GM21723 (cell line): ENCODE results near the gene UST.
A peak's percentile ranks its signal among the peaks of the same experiment; 100 is the strongest.

ENCODE experiments used
- ATAC-seq: cut with Tn5 transposase; IDR thresholded peaks from one replicate; pipeline ENCODE4 v1.9.1; 2021; ENCODE audit warnings: mild to moderate bottlenecking, moderate library complexity; ENCODE audit not compliant: unreplicated experiment

The UST gene

GRCh38 chr6:149053848-149054558 is 307.2 kb downstream of the UST start:
- ATAC-seq: no peak

DNA sequence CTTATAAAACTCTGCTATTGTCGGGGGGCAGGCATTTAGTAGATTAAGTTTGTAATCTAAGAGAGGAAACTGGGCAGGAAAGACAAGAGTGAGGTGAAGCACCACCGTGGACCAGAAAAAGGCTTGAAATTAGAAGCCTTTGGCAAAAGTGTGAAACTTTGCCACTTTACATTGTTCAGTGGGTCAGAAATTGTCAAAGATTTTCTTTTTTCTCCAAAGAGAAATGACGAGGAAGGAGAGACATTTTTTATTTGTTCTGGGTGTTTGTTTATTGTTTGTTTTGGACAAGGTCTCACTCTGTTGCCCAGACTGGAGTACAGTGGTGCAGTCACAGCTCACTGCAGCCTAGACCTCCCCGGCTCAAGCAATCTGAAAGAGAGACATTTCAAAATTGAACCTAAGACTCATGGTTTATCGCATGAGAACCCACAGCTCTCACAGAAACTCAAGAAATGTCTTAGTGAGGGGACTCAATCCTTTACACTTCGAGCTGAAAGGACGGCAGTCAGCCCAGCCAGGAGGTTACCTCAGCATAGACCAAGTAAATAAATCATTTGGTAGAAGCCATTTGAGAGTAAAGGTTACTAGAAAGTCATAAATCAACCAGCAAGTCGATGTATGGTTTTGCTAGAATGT is 307.8 kb downstream of the UST start:
- peak; percentile 87 for ATAC-seq

DNA sequence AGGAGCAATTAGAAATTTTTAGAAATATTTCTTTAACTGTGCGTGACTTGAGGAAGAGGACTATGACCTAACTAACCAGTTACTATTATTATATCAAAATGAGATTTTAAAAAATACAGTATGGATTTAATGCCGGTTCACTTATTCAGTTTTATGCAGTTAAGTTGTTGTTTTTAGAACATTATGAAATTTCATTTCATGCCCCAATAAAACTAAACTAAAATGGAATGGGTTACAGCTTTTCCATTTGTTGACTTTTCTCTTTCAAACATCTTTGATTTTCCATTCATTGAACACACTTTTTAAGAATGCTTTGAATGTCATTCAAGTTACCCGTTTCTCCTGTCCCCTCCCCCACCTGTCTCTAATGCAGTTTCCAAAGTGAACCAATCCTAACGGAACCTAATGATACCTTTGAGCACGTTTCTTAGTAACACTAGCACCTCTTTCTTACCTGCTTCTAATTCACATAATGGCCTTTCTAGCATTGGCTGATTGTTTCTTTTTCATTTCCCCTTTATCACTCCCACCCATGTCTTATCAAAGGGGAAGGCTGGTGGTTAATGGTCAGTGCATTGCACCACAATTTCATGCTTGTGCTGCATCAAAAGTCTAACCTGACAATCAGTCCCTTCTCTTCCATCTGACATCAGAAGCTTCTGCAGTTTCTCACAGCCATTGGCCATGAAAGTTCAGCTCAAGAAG is 308.5 kb downstream of the UST start:
- peak; percentile 2 for ATAC-seq

DNA sequence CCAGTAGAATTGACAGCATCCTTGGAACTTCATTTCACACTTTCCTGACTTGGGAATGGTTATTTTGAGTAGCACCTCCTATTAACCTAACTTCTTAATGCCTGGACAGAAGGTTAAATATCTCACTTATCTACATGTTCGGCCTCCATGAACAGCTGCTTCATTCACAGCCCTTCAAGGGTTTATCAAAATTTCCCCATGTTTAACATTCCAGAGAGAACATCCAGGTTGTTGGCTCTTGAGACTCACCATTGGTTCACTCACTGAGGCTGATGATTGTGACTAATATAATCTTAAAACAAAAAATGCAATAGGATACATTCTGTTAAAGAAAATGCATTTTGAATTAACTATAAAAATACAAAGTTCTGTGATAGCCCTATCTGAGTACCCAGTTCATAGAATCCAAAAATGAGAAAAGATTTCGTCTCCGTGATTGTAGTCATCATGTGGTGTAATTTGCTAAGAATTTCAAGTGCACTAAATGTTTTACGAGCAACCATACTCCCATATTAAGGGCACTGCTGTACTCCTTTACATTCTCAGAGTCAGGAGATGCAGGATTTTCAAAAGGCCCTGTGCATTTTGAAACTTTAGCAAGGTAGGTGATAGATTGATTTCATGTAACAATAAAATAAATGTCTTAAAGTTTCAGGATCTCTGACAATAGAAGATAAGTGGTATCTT is 310.1 kb downstream of the UST start:
- no peak for ATAC-seq

GRCh38 chr6:149057464-149057840 is 310.6 kb downstream of the UST start:
- no peak for ATAC-seq

GRCh38 chr6:149059557-149059956 is 312.7 kb downstream of the UST start:
- ATAC-seq: no peak

GRCh38 chr6:149060300-149060984 is 313.6 kb downstream of the UST start:
- peak; percentile 85 for ATAC-seq

GRCh38 chr6:149060985-149061760 is 314.3 kb downstream of the UST start:
- no peak for ATAC-seq

DNA sequence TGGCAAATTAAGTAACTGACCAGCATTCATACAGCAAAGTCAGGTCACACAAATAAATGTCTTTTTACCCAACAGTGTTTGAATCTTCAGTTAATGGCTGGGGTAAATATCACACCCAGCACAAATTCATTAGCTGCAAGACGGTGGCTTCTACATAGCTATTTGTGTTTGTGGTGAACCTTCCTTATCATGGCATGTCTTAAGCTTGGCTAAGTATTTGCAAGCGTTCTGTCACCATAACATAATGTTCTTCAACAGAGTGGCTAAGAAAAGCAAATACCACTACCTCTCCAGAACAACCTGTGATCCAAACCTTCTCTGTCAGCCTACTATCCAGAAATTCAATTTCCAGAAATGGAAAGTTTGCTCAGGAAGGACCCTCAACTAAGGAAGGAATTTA is 315.1 kb downstream of the UST start:
- ATAC-seq: no peak

GRCh38 chr6:149062653-149063348 is 316.0 kb downstream of the UST start:
- no peak for ATAC-seq

DNA sequence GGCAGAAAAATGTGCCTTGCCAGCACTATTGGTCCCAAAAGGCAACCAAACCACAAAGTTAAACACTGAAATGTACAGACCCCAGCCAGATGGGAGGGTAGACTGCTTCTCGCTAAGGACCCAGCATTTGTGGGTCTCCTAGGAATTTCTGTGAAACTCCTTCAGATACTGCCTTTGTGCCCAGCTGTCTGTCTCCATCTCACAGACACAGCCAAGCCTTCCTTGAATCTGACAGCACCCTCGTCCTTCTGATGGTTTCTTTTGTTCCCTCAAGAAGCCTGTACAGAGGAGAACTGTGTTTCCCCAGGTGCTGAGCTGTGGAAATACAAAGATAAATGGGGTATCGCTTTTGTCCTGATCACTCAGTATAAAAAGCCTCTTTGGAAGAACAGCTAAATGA is 316.6 kb downstream of the UST start:
- ATAC-seq: no peak

DNA sequence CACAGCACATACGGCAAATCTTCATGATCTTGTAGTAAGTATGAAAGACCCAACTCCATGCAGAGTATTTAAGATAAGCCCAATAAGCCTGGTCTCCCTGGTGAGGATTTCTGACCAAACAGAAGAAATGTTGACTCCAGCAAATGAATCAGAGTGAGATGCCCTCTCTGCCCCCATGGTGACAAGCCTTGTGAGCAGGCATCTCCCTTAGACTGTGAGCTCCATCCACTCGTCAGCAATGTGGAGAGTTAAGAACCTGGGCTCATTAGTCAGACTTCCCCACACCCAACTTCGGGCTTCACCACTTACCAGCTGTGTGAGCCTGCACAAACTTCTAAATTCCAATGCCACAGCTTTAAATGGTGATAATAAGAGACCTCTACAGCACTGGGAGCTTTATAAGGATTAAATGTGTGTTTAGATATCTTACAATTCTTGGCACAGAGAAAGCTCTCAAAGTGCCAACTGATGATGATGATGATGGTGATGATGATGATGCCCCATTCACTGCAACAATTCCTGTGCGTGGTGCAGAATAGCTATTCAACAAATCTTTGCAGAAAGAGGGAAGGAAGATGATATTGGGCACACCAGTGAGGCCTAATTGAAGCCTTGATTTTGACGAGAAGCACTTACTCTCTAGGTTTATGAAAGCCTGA is 317.3 kb downstream of the UST start:
- ATAC-seq: no peak

GRCh38 chr6:149064660-149065015 is 317.8 kb downstream of the UST start:
- no peak for ATAC-seq

GRCh38 chr6:149065121-149065520 is 318.3 kb downstream of the UST start:
- no peak for ATAC-seq

DNA sequence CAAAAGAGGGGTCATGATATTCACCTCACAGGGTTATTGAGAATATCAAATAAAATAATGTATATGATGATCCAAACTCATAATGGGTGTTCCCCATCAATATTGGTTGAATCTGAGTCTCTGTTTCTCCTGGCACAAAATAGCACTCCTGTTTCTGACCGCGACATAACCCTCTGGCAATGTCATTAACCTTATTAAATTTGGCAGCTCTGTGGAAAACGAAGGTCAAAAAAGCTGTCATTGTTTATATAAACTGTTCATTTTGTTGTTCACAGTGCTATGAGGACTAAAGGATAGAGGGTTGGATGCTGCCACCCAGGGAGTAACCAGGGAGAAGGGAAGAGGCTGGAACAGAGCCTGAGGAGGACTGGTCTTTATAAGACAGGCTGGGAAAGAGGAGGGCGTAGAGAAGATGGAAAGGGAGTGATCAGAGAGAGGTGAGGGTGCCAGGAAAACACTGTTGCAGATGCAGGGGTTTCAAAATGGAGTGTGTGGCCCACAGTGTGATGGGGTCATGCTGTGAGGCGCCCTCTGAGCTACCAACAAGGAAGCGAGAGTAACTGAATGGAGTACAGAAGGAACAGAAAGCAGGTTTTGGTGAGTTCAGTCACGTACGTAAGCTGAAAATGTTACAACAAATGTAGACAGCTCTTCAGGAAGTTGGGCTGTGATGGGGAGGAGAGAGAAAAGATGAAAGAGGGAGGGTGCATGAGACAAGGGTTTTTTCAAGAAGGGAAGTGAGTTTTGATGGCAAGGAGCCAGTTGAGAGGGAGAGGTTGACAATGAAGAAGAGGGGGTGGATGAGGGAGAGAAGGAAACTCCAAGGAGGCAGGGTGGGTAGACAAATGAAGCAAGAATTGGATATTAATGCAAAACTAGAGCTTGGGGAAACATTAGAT is 319.1 kb downstream of the UST start:
- peak; percentile 99 for ATAC-seq

GRCh38 chr6:149071997-149072396 is 325.2 kb downstream of the UST start:
- ATAC-seq: no peak

DNA sequence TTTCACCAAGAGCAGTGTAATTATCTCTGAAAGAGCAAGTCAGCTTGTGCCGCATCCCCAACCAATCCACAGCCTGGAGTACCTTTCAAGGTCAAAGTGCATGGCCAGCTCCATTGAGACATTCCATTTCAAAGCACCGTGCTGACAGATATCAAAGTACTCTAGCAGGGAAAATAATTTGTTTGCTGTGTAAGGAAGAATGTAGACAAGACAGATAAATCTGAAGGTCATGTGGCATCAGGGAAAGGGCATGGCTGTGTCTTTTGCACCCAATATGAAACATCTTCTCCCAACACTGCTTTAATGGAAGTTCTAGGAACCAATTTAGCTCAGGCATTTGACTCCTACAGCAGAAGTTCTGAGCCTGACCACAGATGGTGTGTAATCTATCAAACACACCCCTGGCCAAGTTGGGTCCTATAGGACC is 328.0 kb downstream of the UST start:
- no peak for ATAC-seq
